Measurements from ENCODE around the gene TUBB4B.

Gene TUBB4B

GRCh38 chr9:137270929-137271695 lies 30.0 kb downstream of the TUBB4B start:
- no peak for DNase-seq (ENCODE audit: low spot score)

- DNase-seq (ENCODE audit: low spot score): no peak
These were observed 30.6 kb downstream of the TUBB4B start for GRCh38 chr9:137271696-137272076.

- no peak for DNase-seq (ENCODE audit: low spot score)
These were observed 31.4 kb downstream of the TUBB4B start for GRCh38 chr9:137272241-137273094.

- no peak for DNase-seq (ENCODE audit: low spot score)
These were observed 32.0 kb downstream of the TUBB4B start for GRCh38 chr9:137273095-137273490.

- DNase-seq (ENCODE audit: low spot score): no peak
These were observed 32.7 kb downstream of the TUBB4B start for GRCh38 chr9:137273611-137274320.

GRCh38 chr9:137275203-137275587 lies 34.1 kb downstream of the TUBB4B start:
- peak; percentile 9 for DNase-seq (ENCODE audit: low spot score)

- DNase-seq (ENCODE audit: low spot score): peak; percentile 21
These were observed 34.7 kb downstream of the TUBB4B start for GRCh38 chr9:137275588-137276472.

GRCh38 chr9:137276473-137277328 lies 35.6 kb downstream of the TUBB4B start:
- DNase-seq (ENCODE audit: low spot score): peak; percentile 33

- DNase-seq (ENCODE audit: low spot score): peak; percentile 43
These were observed 36.4 kb downstream of the TUBB4B start, which contains the start of gene TOR4A for GRCh38 chr9:137277329-137278041. Gene TOR4A, plus strand, starts transcription at chr9:137277726. Its CDS starts 964 bp downstream, at chr9:137278690.

- no peak for DNase-seq (ENCODE audit: low spot score)
These were observed 37.1 kb downstream of the TUBB4B start for GRCh38 chr9:137278061-137278701.

- no peak for DNase-seq (ENCODE audit: low spot score)
These were observed 37.9 kb downstream of the TUBB4B start for GRCh38 chr9:137278721-137279711.

GRCh38 chr9:137279741-137280473 lies 38.8 kb downstream of the TUBB4B start:
- DNase-seq (ENCODE audit: low spot score): peak; percentile 13

- peak; percentile 53 for DNase-seq (ENCODE audit: low spot score)
These were observed 39.6 kb downstream of the TUBB4B start for GRCh38 chr9:137280474-137281344.

- peak; percentile 15 for DNase-seq (ENCODE audit: low spot score)
These were observed 40.4 kb downstream of the TUBB4B start for GRCh38 chr9:137281345-137282116.

GRCh38 chr9:137286975-137287383 lies 45.9 kb downstream of the TUBB4B start:
- DNase-seq (ENCODE audit: low spot score): peak; percentile 82

Data from SK-N-DZ (cell line).